Right hindlimb (tissue), 1 donor: ENCODE measurements around the gene TMEM107.

Experiments used
- DNase-seq: peaks from one replicate; pipeline ENCODE4 v3.0.0-alpha.2; 2018

The TMEM107 gene

DNA sequence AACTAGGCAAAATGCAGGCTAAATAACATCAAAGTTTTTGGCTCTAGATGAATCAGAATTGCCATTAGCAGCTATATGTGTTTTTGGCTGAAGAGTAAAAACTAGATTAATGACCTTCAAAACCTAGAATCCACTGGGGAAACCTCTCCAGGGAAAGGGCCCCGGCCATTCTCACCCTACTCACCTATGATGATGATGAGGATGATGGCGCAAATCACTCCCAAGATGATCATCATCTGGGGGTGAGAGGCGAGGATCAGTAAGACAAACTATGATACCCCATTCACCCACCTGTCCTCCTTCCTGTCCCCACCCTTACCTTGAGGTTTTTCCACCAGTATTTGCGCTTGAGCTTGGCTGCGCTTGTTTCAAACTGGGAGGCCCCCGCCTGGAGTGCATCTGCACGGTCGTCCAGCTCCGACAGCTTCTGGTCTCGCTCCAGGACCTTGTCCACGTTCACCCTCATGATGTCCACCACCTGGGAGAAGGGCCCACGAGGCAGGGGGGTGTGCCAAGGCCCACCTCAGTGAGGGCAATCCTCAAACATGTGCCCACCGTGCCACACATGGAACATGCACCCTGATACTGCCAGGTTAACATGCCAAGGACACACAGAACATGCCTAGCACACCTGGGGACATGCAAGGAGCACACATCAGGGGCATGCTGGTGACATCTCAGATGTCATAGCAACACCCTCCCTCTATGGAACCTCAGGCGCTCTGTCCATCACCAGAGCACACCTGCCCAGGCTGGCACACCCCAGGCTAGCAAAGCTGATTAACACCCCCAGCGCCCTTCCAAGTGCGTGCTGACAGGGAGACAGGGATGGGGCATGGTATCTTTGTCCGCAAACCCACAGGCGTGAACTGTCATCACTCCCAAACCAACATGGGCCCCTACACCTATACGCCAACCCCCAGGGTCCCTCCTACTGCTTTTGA, 14.6 kb downstream of the TMEM107 start:
- peak; percentile 34 for DNase-seq

DNA sequence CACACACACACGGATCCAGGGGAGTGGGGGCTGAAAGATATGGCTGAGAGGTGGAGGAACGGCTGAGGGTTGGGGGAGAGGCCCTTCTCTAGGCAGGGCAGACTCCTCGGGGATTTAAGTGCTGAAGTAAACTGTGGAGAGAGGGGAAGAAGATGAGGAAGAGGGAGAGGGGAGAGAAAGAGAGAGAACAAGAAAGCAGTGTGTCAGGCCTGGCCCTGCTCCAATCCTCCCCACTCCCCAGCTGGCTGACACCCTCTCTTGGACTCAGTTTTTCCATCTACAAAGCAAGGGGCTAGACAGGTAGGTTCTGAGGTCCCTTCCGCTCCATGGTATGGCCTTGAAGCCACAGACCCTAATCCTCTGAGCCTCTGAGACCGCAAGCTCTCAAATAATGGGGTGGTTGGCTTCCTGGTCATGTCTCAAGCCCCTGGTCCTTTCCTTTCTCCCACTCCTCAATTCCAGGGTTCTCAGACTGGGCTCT, 15.4 kb downstream of the TMEM107 start:
- DNase-seq: no peak

DNA sequence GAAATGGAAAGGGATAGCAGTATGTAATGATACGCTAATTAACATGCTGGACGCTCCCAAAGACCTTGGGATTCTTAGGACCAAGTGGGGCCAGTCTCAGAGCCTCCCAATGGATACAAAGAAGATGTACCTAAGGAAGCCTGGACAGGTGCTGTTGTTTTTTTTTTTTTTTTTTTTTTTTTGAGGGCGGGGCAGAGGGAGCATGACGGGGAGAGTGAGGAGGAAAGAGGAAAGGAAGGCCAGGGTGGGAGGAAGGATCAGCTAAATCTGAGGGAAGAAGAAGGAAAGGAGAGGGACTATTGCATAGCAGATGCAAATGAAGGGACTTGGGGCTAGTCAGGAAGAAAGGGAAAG, 16.0 kb downstream of the TMEM107 start:
- no peak for DNase-seq

DNA sequence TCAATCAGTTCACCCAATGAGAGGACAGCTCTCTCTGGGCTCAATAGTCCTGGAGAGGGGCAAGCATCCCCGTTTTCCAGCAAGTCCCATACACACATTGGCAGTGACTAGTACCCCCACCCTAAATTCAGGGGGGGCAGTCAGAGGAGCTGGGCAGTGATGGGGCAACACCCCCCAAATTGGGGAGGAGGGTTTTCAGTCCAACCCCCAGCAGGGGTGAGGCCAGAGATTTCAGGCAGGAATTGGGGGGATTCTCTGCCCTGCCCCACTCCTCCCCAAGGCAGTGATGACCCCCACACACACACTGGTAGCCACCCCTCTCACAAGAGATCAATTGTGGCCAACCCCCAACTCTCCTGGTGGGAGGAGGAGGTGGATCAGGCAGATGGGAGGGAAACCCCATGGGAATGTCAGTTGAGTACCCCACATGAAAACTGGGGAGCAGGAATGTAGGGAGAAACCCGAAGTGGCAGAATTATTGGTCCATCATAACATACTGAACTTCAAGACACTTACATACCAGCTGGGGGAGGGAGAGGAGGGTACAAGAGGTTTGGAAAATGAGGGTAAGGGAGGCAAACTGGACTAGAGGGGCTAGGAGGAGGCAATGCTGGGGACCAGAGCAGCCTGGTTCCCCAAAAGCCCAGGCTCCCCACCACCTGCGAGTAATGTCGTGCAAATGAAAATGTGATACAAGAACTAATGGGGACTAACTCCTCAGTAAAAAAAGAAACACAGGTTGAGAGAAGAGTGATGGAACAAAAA, 16.5 kb downstream of the TMEM107 start:
- DNase-seq: no peak

DNA sequence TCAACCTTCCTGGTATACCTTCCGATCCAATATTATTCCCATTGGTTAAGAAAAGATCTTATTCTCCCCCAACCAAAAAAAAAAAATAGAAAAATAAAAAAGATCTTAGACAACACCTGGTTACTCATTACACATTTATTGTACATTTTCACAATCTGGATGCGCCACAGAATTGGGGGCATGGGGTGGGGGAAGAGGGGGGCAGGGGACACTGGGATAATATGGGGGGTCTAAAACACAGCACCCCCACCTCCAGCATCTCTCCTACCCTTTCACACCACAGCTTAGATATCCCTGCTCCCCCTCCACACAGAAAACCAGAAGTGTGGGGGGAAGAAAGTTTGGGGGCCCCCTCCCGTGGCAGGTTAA, 17.2 kb downstream of the TMEM107 start:
- DNase-seq: no peak

DNA sequence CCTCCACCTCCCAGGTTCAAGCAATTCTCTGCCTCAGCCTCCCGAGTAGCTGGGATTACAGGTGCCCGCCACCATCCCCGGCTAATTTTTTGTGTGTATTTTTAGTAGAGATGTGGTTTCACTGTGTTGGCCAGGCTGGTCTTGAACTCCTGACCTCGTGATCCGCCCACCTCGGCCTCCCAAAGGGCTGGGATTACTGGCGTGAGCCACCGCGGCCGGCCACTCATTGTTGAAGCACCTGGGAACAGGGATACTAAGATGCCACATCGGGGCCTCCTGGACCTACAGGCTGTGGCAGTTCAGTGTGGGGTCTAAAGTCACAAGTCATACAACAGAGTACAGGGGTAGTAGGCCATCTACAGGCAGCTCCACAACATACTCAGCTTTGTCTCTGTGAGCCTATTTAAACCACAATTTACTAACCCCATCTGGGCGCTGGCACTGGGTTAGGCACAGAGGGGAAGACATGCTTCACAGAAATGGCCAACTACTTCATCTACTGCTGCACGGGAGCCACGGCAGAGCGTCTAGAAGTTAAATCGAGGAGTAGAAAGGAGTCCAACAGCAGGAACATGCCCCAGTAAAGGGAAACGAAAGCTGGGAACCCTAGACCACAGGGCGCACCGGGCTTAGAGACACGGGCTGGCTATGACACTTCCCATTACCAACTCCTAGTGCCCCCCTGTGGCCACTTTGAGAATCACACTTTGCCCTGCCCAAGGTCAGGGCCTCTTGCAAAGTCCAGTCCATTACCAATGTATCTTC, 17.7 kb downstream of the TMEM107 start:
- peak; percentile 92 for DNase-seq

DNA sequence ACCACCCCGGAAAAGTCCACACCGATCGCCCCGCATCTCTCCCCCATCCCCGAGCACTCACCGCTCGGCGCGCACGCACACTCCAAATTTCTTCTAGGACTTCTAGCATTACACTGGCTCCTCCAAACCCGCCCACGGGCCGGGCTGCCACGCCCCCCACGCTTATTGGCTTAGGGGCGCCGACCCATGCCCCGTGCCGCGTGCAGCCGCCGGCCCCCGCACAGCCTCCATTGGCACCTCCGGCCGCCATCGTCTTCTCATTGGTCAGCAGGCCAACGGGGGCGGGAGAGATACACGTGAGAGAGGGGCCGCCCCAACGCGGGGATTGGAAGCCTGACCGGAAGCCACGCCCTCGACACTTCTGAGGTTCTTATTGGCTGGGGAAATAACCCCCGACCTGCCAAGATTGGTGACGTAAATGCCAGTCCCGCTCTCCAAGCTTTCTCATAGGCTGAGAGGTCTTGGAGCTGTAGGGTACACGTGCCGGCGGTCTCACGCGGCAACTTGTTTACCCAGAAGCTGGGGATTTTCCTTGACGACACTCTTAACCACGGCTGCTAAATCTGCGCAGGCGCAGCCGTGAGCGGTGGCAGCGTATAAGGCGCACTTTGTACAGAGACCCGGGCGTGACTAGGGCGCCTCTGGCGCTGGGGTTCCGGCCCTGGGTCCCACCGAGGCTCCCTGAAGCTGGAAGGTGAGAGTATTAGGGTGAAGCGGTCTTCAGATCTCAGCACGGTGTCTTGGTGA, 19.8 kb downstream of the TMEM107 start:
- DNase-seq: peak; percentile 100

DNA sequence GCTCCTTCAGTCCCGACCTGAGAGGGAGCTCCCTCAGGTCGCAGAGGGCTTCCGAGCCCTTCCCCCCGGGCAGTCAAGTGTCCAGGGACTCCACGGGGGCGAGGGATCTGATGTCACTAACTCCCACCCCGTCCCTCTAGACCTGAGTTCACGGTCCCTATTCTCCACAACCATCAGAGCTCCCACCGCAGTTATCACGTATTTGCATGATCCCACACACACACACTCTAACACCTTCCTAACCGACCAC, 20.3 kb downstream of the TMEM107 start:
- no peak for DNase-seq

DNA sequence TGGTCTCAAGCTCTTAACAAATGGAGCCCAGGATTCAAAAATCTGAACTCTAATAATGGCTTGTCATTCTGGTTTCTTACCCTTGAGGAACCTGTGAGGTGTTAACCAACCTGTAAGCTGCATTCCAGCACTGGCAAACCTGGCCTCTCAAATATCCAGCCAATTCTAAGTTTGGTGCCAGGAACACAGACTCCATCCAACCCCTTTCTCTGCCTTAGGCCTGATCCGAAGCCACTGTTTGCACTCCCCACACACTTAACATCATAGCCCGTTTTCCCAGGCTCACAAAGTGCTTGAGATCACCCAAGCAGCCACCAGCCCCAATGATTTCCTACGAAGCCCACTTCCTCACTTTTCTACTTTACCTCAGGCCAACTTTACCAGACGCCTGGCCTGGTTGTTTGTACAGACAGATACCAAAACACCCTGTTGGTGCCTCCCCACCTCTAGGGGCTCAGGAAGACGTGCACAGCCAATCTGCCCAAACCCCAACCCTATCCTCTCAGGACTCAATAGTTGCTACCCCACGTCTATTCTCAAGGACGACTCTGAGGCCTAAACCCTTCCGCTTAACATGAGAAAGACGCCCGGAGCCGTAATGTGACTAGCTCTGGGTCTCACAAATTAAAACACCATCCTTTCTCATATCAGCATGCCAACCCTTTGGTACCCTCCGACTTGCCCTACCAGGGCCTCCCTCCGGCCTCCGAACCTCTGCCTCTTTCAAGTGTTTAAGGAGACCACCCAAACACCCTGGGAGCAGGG, 20.8 kb downstream of the TMEM107 start:
- DNase-seq: peak; percentile 43

DNA sequence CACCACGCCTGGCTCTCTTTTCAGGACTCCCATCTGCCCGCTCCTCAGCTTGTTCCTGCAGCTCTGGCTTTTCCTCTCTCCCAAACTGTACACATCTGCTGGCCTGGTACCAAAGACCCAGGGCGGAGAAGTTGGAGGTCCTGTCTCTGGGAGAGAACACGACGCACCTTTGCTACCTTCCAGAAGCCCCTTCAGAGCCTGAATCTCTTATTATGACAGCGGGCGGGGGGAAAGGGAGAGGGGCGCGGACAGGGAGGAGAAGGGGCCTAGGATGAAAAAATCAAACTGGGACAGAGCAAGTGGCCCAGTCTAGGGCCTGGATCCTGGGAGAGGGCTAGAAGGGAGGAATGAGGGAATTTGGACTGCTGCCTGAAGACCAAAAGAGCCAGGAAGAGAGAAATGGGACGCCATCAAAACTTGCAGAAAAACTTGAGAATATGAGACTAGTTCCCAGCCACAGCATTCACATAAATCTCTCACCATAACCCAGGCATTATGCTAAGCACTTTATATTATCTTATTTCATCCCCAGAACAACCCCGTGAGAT, 21.5 kb downstream of the TMEM107 start:
- DNase-seq: no peak

DNA sequence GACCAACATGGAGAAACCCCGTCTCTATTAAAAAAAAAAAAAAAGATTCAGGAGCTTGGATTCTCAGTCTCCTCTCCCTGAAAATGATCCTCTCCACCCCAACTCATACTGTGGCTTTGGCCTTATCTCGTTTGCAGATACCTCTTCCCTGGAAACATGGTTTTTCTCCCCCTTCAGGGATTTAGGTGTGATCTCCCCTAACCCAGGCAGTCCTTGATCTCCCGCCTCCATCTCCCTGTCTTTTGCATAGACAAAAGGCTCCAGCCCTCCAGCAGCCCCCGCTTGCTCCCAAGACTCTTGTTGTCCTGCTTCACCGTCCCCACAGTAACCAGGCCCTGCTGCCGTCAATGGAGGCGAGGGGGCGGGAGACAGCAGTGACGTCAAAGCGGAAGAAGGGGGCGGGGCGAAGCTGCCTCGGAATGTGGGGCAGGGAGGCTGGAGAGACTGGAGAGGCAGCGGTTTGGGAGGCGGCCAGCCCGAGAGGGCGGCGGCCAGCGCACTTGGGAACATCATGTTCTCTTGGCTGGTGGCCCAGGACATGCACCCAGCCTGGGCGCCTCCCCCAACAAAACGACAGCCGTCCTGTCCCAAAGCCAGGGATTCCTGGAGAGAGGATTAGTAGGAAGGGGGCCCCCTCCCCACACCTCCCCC, 22.1 kb downstream of the TMEM107 start:
- DNase-seq: peak; percentile 100

DNA sequence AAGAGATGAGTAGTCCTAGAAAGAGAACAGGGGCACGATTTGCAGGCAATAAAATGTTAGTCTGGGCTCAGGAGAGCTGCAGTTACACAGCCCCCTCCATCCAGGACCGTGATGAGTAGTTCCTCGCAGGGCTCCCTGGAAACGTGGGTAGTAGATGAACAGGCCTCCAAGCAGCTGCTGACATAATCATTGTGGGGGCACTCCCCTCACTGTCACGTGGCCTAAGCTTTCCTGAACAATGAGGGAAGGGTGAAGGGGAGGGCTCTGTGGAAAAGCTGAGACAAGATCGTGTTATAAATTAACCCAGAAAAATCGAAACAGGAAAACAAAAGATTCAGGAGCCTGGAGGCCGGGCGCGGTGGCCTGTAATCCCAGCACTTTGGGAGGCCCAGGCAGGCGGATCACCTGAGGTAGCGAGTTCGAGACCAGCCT, 22.6 kb downstream of the TMEM107 start:
- peak; percentile 94 for DNase-seq

DNA sequence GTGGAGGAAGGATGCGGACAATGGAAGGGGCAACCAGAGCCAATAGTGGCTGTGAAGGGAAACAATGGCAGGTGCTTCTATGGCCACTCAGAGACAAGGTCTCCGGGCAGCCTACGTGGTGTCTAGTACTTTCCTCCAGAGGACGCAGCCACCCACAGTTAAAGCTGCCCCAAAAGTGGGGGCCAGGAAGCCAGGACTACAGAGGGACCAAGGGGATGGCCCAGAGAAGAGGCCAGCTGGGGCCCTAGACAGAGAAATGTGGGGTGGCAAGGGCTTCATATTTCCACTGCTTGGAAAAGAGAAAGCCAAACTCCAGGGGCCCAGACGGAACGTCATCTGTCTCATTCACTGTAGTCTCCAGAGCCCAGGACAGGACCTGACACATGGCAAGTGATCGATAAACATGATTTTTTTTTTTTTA, 23.1 kb downstream of the TMEM107 start:
- no peak for DNase-seq

DNA sequence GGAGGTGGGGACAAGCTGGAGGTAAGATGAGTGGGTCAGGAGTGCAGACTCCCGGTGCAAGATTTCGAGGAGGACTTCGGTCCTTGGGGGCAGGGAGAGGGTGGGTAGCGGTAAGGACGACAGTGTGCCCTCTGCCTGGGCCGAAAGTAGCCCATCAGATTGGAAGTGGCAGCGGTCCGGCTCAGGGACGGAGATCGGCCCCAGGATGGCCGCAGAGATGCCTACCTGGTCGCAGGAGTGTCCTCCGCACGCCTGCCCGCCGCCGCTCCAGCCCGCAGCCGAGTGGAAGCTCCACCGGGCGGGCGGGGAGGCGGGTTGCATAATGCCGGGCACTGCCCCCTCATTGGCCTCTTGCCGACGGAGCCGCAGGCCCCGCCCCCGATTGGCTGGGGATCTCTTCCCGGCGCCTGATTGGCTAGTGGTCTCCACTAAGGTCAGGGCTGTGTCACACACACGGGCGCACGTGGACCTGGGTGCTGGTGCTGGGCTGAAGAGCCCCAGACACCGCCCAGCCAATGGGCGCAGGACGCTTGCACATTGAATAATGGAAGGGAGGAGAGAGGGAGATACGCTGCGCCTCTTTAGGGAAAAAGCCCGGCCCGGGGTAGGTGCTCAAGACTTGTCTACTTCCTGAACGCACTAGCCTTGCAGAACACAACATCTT, 23.9 kb downstream of the TMEM107 start, which contains the start of gene PER1:
PER1 (minus strand) TSS at position 293 of the 664 bp plus-strand sequence. CDS start 1,698 bp downstream, outside the sequence.
- DNase-seq: peak; percentile 96

DNA sequence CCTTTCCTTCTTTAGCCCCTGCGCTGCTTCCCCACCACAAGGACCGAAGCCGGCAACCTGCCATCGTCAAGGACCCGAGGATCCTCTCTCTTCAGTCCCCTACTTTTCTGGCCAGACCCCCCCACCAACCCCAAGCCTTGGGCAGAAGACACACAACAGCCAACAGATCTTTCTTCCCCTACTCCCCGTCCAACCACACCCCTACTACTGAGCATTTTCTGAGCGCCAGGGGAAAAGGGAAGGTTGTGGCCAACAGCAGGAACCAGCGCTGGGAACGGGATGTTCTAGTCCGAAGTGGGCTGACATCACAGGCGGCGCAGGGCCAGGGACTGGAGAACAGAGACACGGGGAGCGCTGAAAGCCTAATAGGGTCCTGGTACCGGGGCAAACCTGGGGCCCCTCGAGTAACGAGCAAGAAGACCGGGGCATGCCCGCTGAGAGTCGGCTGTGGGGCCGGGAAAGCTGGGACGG, 24.5 kb downstream of the TMEM107 start:
- DNase-seq: peak; percentile 93

DNA sequence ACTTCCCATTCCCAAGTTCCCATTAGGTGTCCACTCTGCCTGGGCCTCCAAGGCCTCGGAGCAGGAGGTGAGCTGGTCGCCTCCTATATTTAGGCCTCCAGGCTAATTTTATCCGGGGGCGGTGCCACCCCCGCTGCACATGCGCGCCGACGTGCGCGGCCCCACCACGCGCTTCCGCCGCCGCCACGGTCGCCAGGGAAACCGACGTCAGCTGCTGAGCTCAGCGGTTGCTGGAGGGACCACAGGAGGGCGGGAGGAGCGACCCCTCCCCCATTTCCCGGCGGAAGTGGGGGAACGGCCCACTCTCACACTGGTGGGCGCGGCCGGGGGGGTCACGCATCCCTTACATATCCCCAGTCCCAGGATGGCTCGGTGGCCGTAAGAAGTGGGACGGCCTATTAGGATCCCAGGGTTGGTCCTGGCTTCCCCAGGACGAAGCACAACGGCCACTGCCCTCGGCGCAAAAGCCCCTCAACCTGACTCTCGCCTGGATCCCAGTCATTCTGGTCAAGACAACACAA, 25.0 kb downstream of the TMEM107 start:
- DNase-seq: peak; percentile 97

DNA sequence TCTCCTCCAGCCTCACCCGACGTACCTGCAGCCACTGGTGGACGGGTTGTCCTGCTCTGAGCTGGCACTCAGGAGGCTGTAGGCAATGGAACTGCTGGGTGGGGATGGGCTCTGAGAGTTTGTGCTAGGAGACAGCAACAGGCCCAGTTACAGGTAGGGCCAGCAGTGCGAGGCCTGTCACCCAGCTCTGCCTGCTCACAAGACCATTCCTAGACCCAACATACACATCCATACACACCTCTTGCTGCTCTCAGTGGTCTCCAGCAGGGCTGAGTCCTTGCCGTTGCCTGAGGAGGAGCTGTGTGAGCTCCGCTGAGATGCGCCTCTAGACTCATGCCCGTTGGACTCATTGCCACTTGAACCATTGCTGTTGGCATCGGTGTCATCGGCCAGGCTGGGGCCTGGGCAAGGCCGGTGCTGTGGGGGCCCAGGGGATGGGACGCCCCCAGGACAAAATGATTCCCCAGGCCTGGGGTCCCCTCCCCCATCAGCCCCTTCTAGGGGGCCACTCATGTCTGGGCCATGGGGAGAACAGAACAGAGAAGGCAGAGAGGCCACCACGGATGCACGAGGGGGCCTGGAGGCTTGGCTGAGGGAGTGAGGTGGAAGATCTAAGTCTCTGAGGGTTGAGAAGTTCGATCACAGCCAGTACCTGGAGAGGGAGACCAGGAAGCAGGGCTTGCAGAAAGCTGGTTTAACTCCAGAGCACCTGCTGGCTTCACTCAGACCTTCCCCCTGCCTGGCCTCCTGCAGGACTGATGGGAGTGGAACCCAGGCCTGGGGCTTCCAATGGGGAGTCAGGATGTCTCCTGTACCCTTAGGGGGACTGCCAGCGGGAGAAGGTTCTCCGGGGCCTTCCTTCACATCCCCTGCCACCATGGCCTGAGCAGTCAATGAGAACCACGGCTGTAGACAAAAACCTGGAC, 25.7 kb downstream of the TMEM107 start:
- DNase-seq: peak; percentile 35

DNA sequence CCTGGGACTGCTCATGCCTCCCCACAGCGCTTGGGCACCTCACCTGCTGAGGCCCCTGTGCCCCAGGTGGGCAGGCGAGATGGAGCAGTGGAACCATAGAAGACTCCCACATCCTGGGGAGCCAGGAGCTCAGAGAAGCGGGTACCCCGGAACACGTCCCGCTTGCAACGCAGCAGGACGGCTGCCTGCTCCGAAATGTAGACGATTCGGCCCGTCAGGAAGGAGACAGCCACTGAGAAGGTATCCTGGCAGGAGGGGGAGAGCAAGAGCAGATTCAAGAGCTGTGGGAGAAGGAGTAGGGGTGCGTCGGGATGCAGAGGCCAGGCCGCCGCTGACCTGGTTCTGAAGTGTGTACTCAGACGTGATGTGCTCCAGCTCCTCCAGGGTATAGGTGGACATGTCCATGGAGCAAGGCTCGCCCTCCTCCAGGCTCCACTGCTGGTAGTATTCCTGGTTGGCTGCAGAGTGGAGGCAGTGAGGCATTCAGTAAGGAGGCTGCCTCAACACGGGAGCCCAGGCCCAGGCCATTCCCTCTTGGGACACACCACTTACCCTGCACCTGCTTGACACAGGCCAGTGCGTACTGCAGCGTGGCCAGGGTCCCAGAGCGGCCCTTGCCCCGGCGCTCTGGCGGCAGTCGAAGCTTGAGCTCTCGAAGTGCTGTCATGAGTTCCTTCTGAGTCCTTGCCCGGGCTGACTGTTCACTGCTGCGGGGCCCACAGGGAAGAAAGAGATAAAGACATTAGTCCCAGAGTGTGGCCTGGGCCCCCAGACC, 26.6 kb downstream of the TMEM107 start:
- peak; percentile 41 for DNase-seq
